Chondrocyte (in vitro differentiated cells): ENCODE results near the gene PLEKHD1. TPM values are rescaled to one million over a fixed set of nuclear protein-coding genes. Genes with fewer than 3 reads are reported as not detected.

Experiments
- DNase-seq: peaks from one replicate; pipeline ENCODE4 v3.0.0; 2021; ENCODE audit warnings: mixed read lengths, low spot score
- H3K27ac Mint-ChIP-seq: one replicate; pipeline ENCODE4 v1.8.0; 2021; ENCODE audit warnings: mild to moderate bottlenecking, moderate library complexity, mixed read lengths; ENCODE audit not compliant: unreplicated experiment
- H3K27me3 Mint-ChIP-seq: 2 replicates; pipeline ENCODE4 v1.8.0; 2021; ENCODE audit warnings: low read depth, mixed read lengths
- H3K36me3 Mint-ChIP-seq: 2 replicates; pipeline ENCODE4 v1.8.0; 2021; ENCODE audit warnings: low read depth, mixed read lengths
- H3K4me1 Mint-ChIP-seq: 2 replicates; pipeline ENCODE4 v1.8.0; 2021; ENCODE audit warnings: low read depth, mild to moderate bottlenecking, mixed read lengths
- H3K4me3 Mint-ChIP-seq: one replicate; pipeline ENCODE4 v1.8.0; 2021; ENCODE audit warnings: mild to moderate bottlenecking, moderate library complexity, mixed read lengths; ENCODE audit not compliant: unreplicated experiment
- H3K9me3 Mint-ChIP-seq: 2 replicates; pipeline ENCODE4 v1.8.0; 2021; ENCODE audit warnings: low read depth, mixed read lengths
- total RNA-seq: library from RNA; stranded (reverse); gene quantifications from 3 replicates; pipeline ENCODE4 v1.2.1, GENCODE V29; 2021
- TF ChIP-seq, protein P1 (sequence below): fragments of 200-600 bp; sonication (generic); IDR thresholded peaks from 2 replicates; pipeline ENCODE4 v1.5.0; 2021; ENCODE audit warnings: antibody characterized with exemption, mild to moderate bottlenecking, moderate library complexity

Gene PLEKHD1
- total RNA-seq, 1 donor from 2014 or later: 0.15 TPM

DNA sequence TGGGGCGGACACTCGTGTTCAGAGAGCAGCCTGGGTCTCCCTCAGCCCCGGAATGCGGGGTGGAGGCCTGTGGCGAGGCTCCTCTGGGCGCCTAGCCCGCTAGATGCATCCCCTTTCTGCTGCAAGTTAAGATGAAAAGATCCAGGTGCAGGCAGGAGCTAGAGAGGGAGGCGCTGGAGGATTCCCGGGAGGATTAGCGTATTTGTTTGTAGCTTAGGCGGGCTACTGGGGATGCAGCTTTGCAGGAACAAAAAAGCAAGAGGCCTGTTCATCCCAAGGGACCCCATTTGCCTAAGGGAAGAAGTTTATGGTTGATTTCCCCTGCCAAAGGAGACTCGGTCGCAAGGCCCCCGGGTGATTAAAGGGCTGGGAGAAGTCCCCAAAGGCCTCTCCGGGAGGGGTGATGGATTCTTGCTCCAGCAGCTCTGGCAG lies 89.3 kb downstream of the PLEKHD1 start:
- Mint-ChIP-seq H3K4me3 (peak overlapping the region; percentile 79), H3K36me3 (no peaks in the 10 kb centered on the region), H3K4me1 (peaks cover 5% of the 10 kb centered on the region), H3K9me3 (no peaks in the 10 kb centered on the region), H3K27ac (no peak overlapping the region), H3K27me3 (peaks cover 42% of the 10 kb centered on the region)
- TF ChIP-seq, protein P1, sequence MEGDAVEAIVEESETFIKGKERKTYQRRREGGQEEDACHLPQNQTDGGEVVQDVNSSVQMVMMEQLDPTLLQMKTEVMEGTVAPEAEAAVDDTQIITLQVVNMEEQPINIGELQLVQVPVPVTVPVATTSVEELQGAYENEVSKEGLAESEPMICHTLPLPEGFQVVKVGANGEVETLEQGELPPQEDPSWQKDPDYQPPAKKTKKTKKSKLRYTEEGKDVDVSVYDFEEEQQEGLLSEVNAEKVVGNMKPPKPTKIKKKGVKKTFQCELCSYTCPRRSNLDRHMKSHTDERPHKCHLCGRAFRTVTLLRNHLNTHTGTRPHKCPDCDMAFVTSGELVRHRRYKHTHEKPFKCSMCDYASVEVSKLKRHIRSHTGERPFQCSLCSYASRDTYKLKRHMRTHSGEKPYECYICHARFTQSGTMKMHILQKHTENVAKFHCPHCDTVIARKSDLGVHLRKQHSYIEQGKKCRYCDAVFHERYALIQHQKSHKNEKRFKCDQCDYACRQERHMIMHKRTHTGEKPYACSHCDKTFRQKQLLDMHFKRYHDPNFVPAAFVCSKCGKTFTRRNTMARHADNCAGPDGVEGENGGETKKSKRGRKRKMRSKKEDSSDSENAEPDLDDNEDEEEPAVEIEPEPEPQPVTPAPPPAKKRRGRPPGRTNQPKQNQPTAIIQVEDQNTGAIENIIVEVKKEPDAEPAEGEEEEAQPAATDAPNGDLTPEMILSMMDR: no peak
- no peak for DNase-seq

DNA sequence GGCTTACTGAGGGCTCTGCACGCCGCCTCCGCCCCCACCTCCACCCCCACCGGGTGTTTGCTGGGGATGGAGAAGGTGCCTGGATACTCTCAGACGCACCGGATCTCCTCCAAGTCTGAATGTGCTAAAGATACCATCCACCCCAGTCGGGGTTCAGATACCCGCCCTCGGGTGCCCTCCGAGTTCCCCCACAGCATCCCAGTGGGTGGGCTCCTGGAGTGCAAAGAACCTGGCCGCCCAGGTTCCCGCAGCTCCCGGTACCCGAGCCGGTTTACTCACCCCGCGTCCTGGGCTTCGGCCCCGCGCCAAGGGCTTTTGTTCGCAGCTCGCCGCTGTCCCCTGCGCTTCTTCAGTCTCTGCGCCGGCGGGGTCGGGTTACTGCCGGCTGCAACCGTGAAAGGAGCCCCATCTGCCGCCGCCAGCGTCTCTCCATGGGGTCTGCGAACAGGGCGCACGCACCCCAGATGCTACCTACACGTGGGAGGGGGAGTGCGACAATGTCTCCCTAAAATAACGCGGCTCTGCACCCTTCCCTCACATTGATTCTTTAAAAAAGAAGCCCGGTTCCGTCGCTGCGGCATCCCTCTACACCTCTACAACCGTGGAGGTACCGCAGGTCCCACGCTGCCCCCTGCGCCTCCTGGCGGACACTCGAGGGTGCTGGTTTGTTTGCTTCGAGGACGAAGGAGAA lies 89.9 kb downstream of the PLEKHD1 start, which contains the start of gene CCDC177:
Gene CCDC177, minus strand, starts transcription at position 609 of the 691 bp plus-strand sequence. CDS start 1,249 bp downstream, outside the sequence.
- Mint-ChIP-seq H3K36me3 (no peaks in the 10 kb centered on the region), H3K27ac (peak within 1 kb of the TSS; percentile 5)
- no peak for DNase-seq

DNA sequence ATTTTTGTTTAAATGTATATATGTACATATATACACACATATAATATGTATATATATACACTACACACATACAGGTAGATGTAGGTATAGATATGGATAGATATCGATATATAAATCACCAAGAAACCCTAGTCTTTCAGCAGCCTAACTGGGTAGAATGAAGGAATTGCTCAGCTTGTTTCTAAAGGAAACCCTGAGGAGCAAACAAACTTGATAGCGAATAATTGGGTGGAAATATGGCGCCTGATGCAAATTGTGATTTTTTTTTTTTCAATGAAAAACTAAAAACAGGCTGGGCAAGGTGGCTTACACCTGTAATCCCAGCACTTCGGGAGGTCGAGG lies 90.4 kb downstream of the PLEKHD1 start:
- Mint-ChIP-seq H3K36me3 (no peaks in the 10 kb centered on the region), H3K9me3 (no peaks in the 10 kb centered on the region), H3K4me3 (peak overlapping the region; percentile 79), H3K4me1 (peaks cover 5% of the 10 kb centered on the region), H3K27ac (no peak overlapping the region), H3K27me3 (peaks cover 35% of the 10 kb centered on the region)
- TF ChIP-seq, protein P1: peak; percentile 28
- DNase-seq: no peak

More for the DNA sequence above, 89.9 kb downstream of the PLEKHD1 start, which contains the start of gene CCDC177:
- Mint-ChIP-seq H3K4me3 (peak within 1 kb of the TSS; percentile 79), H3K9me3 (no peaks in the 10 kb centered on the region), H3K4me1 (peaks cover 5% of the 10 kb centered on the region), H3K27me3 (peaks cover 37% of the 10 kb centered on the region)
- TF ChIP-seq, protein P1: peak; percentile 98

DNA sequence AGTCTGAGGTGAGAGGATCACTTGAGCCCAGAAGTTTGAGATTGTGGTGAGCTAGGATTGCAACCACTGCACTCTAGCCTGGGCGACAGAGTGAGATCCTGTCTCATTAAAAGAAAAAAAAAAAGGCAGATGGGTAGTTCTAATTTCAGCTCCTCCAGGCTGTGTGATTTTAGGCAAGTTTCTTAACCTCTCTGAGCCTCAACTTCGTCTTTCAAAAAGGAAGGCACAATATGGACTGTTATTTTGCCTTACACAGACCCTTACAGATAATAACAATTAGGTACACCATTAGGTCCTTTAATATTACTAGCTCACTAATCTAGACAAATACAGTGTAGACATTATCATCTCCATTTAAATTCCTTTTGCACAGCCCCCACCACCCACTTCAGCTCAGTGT lies 94.9 kb downstream of the PLEKHD1 start:
- Mint-ChIP-seq H3K27ac (no peak overlapping the region), H3K9me3 (no peaks in the 10 kb centered on the region), H3K4me3 (no peak overlapping the region), H3K36me3 (no peaks in the 10 kb centered on the region), H3K4me1 (peaks cover 10% of the 10 kb centered on the region), H3K27me3 (peaks cover 21% of the 10 kb centered on the region)
- TF ChIP-seq, protein P1: no peak
- DNase-seq: no peak

GRCh38 chr14:69580009-69580577 lies 95.6 kb downstream of the PLEKHD1 start:
- Mint-ChIP-seq H3K36me3 (no peaks in the 10 kb centered on the region), H3K27ac (no peak overlapping the region), H3K9me3 (no peaks in the 10 kb centered on the region), H3K4me1 (peaks cover 7% of the 10 kb centered on the region), H3K4me3 (no peak overlapping the region), H3K27me3 (peaks cover 18% of the 10 kb centered on the region)
- no peak for DNase-seq
- TF ChIP-seq, protein P1: peak; percentile 74

Other genes starting within 250 kb of the PLEKHD1 start
- 28.1 to 36.7 TPM (median 34.4 TPM) in 3 replicates for gene GALNT16, start 224.6 kb upstream of the PLEKHD1 start, total RNA-seq
- 140 to 205 TPM (median 158 TPM) in 3 replicates for gene ERH, start 86.4 kb upstream of the PLEKHD1 start, total RNA-seq
- gene SLC39A9, start 86.0 kb upstream of the PLEKHD1 start, total RNA-seq: 78.9 to 94.5 TPM (median 81.3 TPM) in 3 replicates
- not detected in 3 replicates for gene CCDC177, start 90.1 kb downstream of the PLEKHD1 start, total RNA-seq
- gene SUSD6, start 126.9 kb downstream of the PLEKHD1 start, total RNA-seq: 49.1 to 51.6 TPM (median 49.3 TPM) in 3 replicates